ENCODE data around the gene NFIL3.
"Not testable (repeated sequence)": the region's sequence is repeated elsewhere in the genome, so short reads cannot be mapped to it uniquely, and the experiment has no call there.

Gene NFIL3

GRCh38 chr9:91395106-91395552 is 28.5 kb downstream of the NFIL3 start:
- peak; percentile 55 to 82 (median 81) for DNase-seq

GRCh38 chr9:91393826-91394225 is 29.8 kb downstream of the NFIL3 start:
- DNase-seq: no peak

DNA sequence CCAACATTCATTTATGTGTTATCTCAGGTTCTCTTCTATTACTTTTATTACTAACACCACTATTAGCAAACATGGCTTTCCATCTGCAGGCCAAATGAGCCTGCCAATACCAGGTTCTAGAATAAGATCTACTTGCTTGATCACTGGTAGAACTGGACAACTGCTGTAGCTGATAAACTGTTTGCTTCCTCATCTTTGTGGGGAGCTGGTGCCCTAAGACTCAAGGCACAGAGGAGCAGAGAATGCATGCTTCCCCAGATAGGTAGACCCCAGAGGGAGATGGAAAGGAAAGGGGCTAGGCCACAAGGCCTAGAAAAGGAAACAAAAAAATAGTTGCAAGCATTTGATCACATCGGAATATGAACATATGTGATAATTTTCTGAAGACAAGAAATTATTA is 31.2 kb downstream of the NFIL3 start:
- no peak for DNase-seq

- no peak for DNase-seq
Measured at GRCh38 chr9:91391818-91392217, 31.8 kb downstream of the NFIL3 start.

GRCh38 chr9:91391412-91391811 is 32.2 kb downstream of the NFIL3 start:
- DNase-seq: no peak

- not testable (repeated sequence) for DNase-seq
Measured at GRCh38 chr9:91389686-91390085, 33.9 kb downstream of the NFIL3 start.

DNA sequence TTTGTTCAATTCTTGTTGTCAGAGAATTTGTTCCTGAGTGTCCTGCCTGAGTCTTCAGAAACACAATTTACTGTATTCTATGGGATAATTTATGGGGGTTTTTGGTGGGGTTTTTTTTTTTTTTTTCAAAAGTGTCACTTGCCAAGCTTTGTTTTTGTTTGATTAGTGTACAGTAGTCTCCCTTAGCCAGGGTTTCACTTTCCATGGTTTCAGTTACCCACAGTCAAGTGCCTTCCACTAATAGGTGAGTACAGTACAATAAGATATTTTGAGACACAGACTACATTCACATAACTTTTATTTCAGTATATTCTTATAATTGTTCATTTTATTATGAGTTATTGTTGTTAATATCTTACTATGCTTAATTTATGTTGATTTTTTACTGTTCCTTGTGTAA is 36.9 kb downstream of the NFIL3 start:
- DNase-seq: peak in 1 of 3 donors; percentile 41

GRCh38 chr9:91384954-91385353 is 38.7 kb downstream of the NFIL3 start:
- DNase-seq: no peak

DNA sequence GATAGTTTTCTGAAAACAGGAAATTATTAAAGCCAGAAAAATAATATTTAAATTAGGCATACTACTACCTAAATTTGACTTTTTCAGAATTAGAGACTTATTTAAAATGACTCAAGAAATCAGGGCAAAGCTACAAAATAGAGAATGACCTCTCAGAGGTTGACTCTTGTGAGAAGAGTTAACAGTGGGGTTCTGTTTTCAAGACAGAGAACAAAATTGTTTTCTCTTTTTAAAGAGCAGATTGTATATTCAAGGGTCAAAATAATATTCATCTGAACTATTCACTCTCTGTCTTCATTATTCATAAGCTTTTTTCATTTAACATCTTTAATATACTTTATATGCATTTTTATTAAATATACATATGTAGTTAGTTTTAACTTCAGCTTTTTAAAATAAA is 40.1 kb downstream of the NFIL3 start:
- DNase-seq: no peak

DNA sequence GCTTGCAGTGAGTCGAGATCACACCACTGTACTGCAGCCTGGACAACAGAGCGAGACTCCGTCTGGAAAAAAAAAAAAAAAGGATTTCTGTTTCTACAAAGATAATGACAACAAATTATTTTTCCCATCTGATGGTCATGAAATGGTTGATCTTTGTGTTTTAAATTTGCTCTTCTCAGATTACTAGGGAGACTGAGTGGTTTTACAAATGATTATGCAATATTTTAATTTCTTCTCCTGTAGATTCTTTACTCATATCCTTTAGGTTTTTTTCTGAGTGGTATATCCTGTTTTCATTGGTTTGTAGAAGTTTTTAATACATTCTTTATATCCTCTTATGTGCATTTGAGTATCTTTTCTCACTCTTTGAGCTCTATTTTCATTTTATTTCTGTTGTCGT is 41.3 kb downstream of the NFIL3 start:
- DNase-seq: no peak

DNA sequence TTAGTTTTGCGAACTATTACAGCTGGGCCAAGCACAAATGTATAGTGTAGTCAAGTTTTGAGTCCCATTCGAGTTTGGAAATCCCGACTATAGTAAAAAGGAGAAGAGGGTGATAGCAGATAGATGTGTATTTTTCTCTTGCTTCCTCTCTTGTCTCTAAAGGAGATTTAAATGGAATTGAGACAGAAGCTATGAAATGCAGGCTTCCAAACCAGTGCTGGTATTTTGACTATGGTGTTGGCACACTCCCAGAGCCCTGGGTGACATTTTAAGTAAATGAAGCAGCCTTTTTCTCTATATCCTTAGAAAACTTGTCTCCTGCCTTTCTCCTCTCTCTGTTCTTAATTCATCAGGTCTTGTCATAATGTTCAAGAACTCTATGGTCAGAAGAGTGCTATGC is 44.2 kb downstream of the NFIL3 start:
- peak in 2 of 3 donors; percentile 38 to 43 for DNase-seq

GRCh38 chr9:91378695-91379127 is 44.9 kb downstream of the NFIL3 start:
- no peak for DNase-seq

- not testable (repeated sequence) for DNase-seq
Measured at GRCh38 chr9:91378054-91378453, 45.6 kb downstream of the NFIL3 start.

- peak in 1 of 3 donors; percentile 31 for DNase-seq
Measured at GRCh38 chr9:91376239-91376638, 47.4 kb downstream of the NFIL3 start.

DNA sequence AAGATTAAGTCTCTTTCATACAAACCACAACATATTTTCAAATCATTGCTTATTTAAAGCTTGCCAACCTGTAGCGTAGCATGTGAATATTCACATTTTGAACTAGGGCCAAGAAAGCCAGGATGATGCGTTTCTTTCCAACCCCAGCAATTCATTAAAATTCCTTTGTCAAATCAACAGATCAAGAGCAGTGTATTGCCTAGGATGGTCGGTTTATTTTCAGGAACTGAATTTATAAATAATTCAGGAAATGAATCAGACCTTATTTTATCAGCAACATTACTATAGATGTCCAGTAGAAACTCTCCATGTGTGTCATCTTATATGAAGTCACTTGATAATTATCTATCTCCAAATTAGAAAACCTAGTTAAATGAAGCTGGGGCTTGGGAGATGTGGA is 48.7 kb downstream of the NFIL3 start:
- DNase-seq: peak in 2 of 3 donors; percentile 61 to 63

- peak; percentile 22 to 57 (median 32) for DNase-seq
Measured at GRCh38 chr9:91371894-91372293, 51.7 kb downstream of the NFIL3 start.

GRCh38 chr9:91370006-91370405 is 53.6 kb downstream of the NFIL3 start:
- not testable (repeated sequence) for DNase-seq

GRCh38 chr9:91364702-91365101 is 58.9 kb downstream of the NFIL3 start:
- DNase-seq: no peak

GRCh38 chr9:91364005-91364404 is 59.6 kb downstream of the NFIL3 start:
- no peak for DNase-seq

GRCh38 chr9:91362051-91362611 is 61.5 kb downstream of the NFIL3 start:
- no peak for DNase-seq

GRCh38 chr9:91361291-91362050 is 62.2 kb downstream of the NFIL3 start, which contains the start of gene AUH:
Gene AUH, minus strand, starts transcription at chr9:91361918. Its CDS starts 29 bp downstream, at chr9:91361889.
- DNase-seq: peak; percentile 87 to 97 (median 95)

DNA sequence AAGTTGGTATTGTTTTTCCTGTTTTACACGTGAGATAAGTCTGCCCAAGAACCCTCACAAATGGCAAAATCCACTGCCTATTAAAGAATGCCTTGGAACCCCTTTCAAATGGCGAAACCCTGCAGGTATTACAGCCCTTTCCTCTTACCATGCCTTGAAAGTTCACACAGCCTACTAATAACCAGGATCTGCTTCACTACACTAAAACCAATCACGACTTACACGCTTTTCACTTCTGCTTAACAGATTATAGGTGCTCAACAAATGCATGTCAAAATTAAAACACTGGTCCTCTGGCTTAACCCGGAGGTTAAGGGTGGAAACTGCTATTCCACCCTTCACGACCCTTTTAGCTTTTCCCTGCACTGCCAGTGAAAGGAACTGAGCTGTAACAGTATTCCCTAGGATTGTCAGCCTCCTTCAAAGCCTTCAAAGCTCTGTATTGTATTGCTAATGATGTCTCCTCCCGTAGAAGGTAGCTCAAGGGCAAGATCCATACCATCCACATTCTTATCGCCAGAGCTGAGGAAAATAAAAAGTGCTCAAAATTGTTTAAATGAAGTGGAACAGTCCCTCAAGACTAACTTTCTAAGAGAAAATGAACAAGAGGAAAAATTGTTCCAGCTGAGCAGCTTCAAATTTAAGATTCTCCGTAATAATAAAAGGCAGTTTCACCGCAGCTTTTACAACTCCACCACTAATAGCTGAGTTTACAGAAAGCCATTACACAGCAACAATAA is 62.9 kb downstream of the NFIL3 start:
- no peak for DNase-seq

DNA sequence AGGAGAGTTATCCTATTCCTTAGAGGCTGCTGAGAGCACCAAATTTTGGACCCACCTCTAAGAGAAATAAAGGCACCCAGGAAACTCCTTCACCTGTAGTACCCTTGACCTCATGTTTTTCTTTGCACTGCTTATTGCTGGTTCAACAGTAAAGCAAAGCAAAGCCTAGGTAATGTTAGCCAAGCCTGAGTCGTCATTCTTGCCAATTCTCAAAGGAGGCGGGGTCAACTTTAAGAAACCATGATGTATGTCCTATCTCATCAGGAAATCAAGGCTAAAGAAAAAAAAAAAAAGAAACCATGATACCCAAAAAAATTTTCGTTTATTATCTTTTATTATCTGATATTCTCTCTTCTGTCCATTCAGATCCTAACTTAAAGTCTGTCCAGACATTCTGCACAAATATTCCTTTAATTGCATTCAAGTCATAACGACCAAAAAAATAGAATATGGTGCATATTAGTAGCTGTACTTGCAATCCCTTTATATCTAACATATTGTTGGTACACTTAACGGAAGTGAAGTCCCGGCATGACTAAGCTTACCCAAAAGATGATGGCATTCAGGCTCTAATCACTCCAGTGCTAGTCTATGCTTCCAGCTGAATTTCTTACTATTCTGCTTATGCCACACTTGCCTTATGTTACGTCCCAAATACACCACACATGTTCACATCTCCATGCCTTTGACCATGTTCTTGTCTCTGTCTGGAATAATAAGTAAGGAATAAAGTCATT is 63.7 kb downstream of the NFIL3 start:
- no peak for DNase-seq
